PC-9 (cell line): ENCODE measurements around the gene MAD2L2.

Experiments
- CTCF ChIP-seq: fragments of 200-600 bp; sonication (generic); conservative IDR thresholded peaks from 2 replicates; pipeline ENCODE4 v1.6.1; 2017; ENCODE audit warnings: mixed run types, antibody characterized with exemption, mild to moderate bottlenecking, moderate library complexity
- EZH2 ChIP-seq: fragments of 200-600 bp; sonication (generic); IDR thresholded peaks from 2 replicates; pipeline ENCODE4 v1.8.0; 2017; ENCODE audit warnings: antibody characterized with exemption, low read depth

GRCh38 chr1:11695861-11696260 is 14.9 kb upstream of the MAD2L2 start:
- TF ChIP-seq CTCF (no peak), EZH2 (no peak)
